HG02870 (cell line): Measurements from ENCODE around the gene DNTTIP2.

Source experiments
- ATAC-seq: cut with Tn5 transposase; IDR thresholded peaks from one replicate; pipeline ENCODE4 v1.9.1; 2021; ENCODE audit warnings: mild to moderate bottlenecking, moderate library complexity; ENCODE audit not compliant: unreplicated experiment

Gene DNTTIP2

DNA sequence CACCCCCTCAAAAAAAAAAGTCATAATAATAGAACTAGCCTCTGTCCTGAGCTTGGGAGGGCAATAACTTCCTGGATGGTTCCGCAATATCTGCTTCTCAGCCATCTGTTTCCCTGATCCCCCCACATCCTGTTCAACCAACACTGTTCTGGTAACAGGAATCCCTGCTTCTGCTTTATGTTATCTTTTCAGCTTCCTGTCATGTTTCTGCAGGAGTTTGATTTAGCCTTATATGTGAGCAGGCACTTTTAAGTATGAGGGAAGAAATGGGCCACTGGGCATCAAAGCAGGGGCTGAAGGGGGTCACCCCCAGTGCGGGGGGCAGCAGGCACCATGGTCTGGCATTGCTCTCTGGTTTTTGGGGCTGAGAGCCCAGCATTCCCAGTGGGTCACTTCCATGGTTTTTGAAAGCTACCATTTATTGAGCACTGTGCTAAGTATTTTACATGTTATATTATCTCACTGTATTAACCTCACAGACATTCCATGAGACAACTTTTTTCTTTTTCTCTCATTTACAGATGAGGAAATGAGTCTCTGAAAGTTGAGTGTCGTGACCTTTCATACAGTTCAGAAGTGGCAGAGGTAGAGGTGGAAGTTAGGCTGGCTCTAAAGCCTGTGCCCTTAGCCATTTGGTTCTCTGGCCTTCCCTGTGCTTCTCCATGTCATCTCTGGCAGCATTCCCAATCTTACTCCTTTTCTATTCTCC is 61.9 kb downstream of the DNTTIP2 start:
- ATAC-seq: no peak
